GM18526 (cell line): ENCODE data around the gene CEACAM7.

ENCODE experiments used
- POLR2A ChIP-seq: IDR thresholded peaks from 3 replicates; pipeline ENCODE4 v1.6.1; 2011; ENCODE audit not compliant: insufficient read length; ENCODE audit errors: extremely low read depth

CEACAM7 gene

GRCh38 chr19:41694196-41694595 is 6.1 kb upstream of the CEACAM7 start:
- TF ChIP-seq POLR2A: no peak

- no peak for TF ChIP-seq POLR2A
Observed at GRCh38 chr19:41691268-41691970, 3.3 kb upstream of the CEACAM7 start.

GRCh38 chr19:41690801-41691065 is 2.7 kb upstream of the CEACAM7 start:
- no peak for TF ChIP-seq POLR2A

- no peak for TF ChIP-seq POLR2A
Observed at GRCh38 chr19:41689993-41690800, 2.1 kb upstream of the CEACAM7 start.

- no peak for TF ChIP-seq POLR2A
Observed at GRCh38 chr19:41688687-41689086, 617 bp upstream of the CEACAM7 start.

GRCh38 chr19:41687419-41687818 is 651 bp downstream of the CEACAM7 start:
- no peak for TF ChIP-seq POLR2A

GRCh38 chr19:41682437-41682836 is 5.6 kb downstream of the CEACAM7 start:
- TF ChIP-seq POLR2A: no peak

GRCh38 chr19:41671486-41671885 is 16.6 kb downstream of the CEACAM7 start:
- no peak for TF ChIP-seq POLR2A

GRCh38 chr19:41670755-41671154 is 17.3 kb downstream of the CEACAM7 start:
- no peak for TF ChIP-seq POLR2A

GRCh38 chr19:41668315-41668714 is 19.8 kb downstream of the CEACAM7 start:
- TF ChIP-seq POLR2A: no peak

GRCh38 chr19:41666075-41666474 is 22.0 kb downstream of the CEACAM7 start:
- TF ChIP-seq POLR2A: no peak

GRCh38 chr19:41657157-41657556 is 30.9 kb downstream of the CEACAM7 start:
- no peak for TF ChIP-seq POLR2A

GRCh38 chr19:41652250-41652649 is 35.8 kb downstream of the CEACAM7 start:
- no peak for TF ChIP-seq POLR2A

- TF ChIP-seq POLR2A: no peak
Observed at GRCh38 chr19:41649827-41650226, 38.2 kb downstream of the CEACAM7 start.

GRCh38 chr19:41646589-41647204 is 41.4 kb downstream of the CEACAM7 start:
- no peak for TF ChIP-seq POLR2A

GRCh38 chr19:41641879-41642485 is 46.1 kb downstream of the CEACAM7 start:
- no peak for TF ChIP-seq POLR2A
